UCSD-AML1 (cell line): ENCODE data around the gene GCLM.
"Not testable (repeated sequence)": the region's sequence is repeated elsewhere in the genome, so short reads cannot be mapped to it uniquely, and the experiment has no call there.

Experiments used
- DNase-seq: peaks from one replicate; lab custom pipeline; 2025; ENCODE audit not compliant: unreplicated experiment; lab: John Stamatoyannopoulos, UW

The GCLM gene

GRCh38 chr1:93899543-93900207 is 9.6 kb downstream of the GCLM start:
- DNase-seq = no peak

- no peak for DNase-seq
Observed at GRCh38 chr1:93888900-93889299, 20.3 kb downstream of the GCLM start.

- no peak for DNase-seq
Observed at GRCh38 chr1:93882269-93882668, 27.0 kb downstream of the GCLM start.

- no peak for DNase-seq
Observed at GRCh38 chr1:93880731-93881130, 28.5 kb downstream of the GCLM start.

GRCh38 chr1:93878889-93879586 is 30.2 kb downstream of the GCLM start, which contains the start of gene DNTTIP2:
DNTTIP2 (minus strand) TSS chr1:93879206; CDS start chr1:93879148, 58 bp downstream.
- peak; percentile 86 for DNase-seq

- peak; percentile 39 for DNase-seq
Observed at GRCh38 chr1:93878501-93878888, 30.7 kb downstream of the GCLM start.

GRCh38 chr1:93877529-93877928 is 31.7 kb downstream of the GCLM start:
- no peak for DNase-seq

GRCh38 chr1:93876244-93876643 is 33.0 kb downstream of the GCLM start:
- no peak for DNase-seq

GRCh38 chr1:93874025-93874651 is 35.1 kb downstream of the GCLM start:
- no peak for DNase-seq

- DNase-seq = no peak
Observed at GRCh38 chr1:93871366-93871765, 37.9 kb downstream of the GCLM start.

- DNase-seq = no peak
Observed at GRCh38 chr1:93869653-93870052, 39.6 kb downstream of the GCLM start.

GRCh38 chr1:93868492-93868891 is 40.7 kb downstream of the GCLM start:
- not testable (repeated sequence) for DNase-seq

GRCh38 chr1:93865253-93865652 is 44.0 kb downstream of the GCLM start:
- no peak for DNase-seq

- no peak for DNase-seq
Observed at GRCh38 chr1:93864175-93864574, 45.1 kb downstream of the GCLM start.

- not testable (repeated sequence) for DNase-seq
Observed at GRCh38 chr1:93857653-93858052, 51.6 kb downstream of the GCLM start.

- not testable (repeated sequence) for DNase-seq
Observed at GRCh38 chr1:93855983-93856382, 53.2 kb downstream of the GCLM start.

- no peak for DNase-seq
Observed at GRCh38 chr1:93853940-93854339, 55.3 kb downstream of the GCLM start.

- DNase-seq = no peak
Observed at GRCh38 chr1:93851878-93852277, 57.4 kb downstream of the GCLM start.

- no peak for DNase-seq
Observed at GRCh38 chr1:93851327-93851712, 57.9 kb downstream of the GCLM start.

GRCh38 chr1:93850687-93851326 is 58.4 kb downstream of the GCLM start:
- DNase-seq = peak; percentile 17

GRCh38 chr1:93848350-93848883 is 60.8 kb downstream of the GCLM start:
- no peak for DNase-seq
